GM21737 (cell line): Measurements from ENCODE around the gene OR2F1.

ENCODE experiments used
- ATAC-seq: cut with Tn5 transposase; IDR thresholded peaks from one replicate; pipeline ENCODE4 v1.9.1; 2021; ENCODE audit warnings: mild to moderate bottlenecking, moderate library complexity; ENCODE audit not compliant: unreplicated experiment

The OR2F1 gene, protein sequence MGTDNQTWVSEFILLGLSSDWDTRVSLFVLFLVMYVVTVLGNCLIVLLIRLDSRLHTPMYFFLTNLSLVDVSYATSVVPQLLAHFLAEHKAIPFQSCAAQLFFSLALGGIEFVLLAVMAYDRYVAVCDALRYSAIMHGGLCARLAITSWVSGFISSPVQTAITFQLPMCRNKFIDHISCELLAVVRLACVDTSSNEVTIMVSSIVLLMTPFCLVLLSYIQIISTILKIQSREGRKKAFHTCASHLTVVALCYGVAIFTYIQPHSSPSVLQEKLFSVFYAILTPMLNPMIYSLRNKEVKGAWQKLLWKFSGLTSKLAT

DNA sequence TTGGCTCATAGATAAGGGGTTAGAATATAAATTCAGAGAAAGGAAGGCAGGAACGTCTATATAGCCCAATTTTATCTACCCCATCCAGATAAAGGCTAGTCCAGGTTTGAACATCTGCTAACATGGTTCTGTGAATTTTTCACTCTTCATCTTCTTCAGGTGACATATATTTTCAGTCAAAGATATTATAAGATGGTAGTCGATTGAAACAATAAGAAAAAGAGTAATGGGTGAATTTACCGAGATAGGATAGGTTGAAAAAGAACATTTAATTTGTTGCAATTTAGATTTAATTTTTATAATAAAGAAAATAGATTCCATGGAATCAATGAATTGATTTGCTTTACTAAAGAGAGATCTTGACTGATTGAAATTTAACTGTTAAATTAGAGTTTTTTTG is at the start of gene OR2F1:
OR2F1 (plus strand) TSS at position 301 of the 400 bp plus-strand sequence. CDS start 5,127 bp downstream, outside the sequence.
- ATAC-seq: no peak

DNA sequence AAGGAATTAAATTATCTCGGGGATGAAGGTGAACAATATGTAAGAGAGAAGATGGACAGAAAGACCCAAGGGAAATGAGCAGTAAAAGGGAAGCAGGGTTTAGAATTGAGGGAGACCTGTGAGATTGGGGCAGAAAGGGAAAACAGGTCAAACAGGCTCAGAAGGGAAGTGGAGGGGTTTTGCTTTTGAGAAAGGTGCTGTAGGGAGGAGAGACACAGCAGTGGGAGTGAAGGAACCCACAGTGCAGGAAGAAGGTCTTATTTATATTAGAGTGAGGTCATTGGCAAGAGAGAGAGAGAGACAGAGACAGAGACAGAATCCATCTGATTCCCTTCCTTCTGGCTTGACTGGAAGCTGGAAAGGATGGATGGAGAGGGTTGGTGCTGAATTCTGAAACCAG is 49.1 kb upstream of the OR2F1 start:
- no peak for ATAC-seq

GRCh38 chr7:143906151-143906550 is 48.5 kb upstream of the OR2F1 start:
- ATAC-seq: no peak

DNA sequence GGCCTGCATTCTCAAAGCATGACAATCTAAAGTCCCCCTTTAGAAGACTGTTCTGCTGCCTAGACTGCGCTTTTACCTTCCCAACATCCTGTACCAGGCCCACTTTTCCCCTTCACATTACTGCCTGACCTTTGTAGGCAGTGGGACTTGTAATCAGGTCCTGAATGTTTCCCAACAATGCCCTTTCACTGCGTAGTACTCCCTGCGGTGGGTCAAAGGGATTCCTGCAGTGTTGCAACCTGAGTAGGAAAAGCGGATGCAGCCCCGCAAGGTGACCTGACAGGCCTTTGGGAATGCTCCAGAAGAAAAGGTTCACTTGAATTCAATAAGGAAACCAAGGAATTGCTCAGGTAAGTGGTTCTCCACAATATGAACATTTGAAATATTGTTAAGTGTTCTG is 47.7 kb upstream of the OR2F1 start:
- no peak for ATAC-seq

DNA sequence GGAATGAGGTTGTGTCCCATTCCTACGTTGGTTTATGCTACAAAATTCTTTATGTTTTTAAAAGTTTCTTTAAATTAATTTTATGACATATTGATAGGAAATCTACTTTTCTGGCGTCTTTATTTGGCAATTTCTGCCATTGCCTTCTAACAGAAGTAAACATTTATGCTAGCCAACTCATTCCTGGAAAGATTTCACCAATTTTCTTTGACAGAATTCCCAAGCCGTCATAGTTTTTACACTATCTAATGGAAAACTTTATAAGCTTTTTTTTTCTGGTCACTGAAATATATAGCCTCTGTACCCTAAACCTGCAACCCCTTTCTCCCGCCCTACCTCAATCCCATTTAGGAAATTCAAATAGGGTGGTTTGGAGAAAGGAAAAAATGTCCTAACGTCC is 46.5 kb upstream of the OR2F1 start:
- ATAC-seq: no peak

GRCh38 chr7:143909863-143910262 is 44.8 kb upstream of the OR2F1 start:
- ATAC-seq: no peak

DNA sequence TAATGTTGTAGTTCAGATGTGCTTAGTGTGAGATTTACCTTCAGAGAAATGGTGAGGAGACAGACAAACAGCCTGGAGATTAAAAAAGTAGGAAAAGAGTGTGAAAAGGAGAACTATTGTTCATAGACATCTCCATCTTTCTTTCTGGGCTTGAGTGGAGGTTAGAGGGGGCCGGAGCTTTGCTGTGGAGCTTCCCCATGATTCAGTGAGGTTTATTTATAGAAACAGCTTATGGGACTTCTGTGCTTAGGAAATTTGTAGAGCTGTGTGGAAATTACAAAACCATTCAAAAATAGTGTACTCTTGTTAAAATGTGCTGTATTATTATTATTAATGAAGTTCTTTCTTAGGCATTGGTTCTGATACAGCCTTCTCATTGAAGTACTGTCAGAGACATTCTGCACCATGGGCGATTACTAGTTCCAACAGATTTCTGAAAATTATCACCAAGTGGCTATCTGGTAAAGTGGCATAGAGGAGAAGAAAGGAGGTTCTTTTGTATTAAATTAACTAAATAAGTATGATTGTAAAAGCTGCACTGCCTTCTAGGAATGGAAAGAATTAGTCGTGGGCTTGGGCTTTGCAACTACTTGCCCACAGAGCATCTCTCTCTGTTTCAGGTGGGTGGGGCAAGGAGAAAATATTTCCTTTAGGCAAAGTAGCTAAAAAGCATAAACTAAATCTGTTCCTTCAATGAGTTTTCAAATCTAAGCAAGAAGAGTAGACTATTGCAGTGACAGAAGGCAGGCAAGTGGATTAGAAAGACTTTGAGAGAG is 44.0 kb upstream of the OR2F1 start:
- ATAC-seq: no peak

DNA sequence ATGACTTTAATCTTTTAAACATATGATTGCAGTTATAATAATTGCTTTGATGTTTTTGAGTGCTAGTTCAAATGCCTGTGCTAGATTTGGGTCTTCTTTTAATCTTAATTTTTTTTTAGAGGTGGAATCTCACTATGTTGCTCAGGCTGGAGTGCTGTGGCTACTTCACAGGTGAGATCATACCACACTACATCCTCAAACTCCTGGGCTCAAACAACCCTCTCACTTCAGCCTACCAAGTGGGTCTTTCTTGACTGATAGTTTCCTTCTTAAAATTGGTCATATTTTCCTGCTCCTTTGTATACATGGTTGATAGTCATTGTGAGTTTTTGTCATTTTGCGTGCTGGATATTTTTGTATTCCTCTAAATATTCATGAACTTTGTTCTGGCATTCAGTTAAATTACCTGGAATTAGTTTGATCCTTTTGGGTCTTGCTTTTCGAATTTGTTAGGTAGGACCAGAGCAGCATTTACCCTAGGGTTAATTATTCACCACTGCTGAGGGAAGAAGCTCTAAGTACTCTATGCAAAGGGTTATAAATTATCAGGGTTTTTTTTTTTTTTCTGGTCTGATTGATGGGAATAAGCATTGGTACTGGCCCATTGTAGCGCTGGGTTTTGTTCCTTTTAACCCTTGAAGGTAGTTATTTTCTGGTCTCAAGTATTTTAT is 40.6 kb upstream of the OR2F1 start:
- no peak for ATAC-seq

- ATAC-seq: no peak
Observed at GRCh38 chr7:143914938-143915652, 39.5 kb upstream of the OR2F1 start.

DNA sequence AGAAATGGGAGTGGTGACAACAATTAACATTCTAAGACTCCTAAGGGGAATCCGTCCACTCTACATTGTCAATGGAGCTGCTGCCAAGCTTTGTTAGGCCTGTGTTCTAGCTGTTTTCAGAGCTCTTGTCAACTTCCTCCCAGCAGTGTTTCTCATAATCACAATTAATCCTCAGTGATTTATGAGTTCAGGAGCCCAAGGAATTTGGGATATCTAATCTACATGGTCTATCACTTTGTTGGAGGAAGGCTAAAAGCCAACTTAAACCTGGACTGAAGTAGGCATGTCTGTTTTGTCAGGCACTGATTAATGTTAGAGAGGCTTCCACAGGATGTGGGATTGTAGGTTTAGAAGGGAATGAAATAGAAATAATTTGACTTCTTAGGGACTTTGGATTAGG is 29.8 kb upstream of the OR2F1 start:
- no peak for ATAC-seq

- no peak for ATAC-seq
Observed at GRCh38 chr7:143929224-143929920, 25.3 kb upstream of the OR2F1 start.

DNA sequence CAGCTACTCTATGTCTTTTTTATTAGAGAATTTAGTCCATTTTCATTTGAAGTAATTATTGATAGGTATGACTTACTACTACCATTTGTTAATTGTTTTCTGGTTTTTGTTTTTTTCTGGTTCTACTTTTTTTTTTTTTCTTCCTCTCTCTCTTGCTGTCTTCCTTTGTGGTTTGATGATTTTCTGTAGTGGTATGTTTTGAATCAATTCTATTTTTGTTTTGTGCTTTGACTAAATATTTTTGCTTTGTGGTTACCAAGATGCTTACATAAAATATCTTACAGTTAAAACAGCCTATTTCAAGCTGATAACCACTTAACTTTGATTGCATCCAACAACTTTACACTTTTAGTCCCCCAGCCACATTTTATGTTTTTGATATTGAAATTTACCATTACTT is 22.9 kb upstream of the OR2F1 start:
- ATAC-seq: no peak

DNA sequence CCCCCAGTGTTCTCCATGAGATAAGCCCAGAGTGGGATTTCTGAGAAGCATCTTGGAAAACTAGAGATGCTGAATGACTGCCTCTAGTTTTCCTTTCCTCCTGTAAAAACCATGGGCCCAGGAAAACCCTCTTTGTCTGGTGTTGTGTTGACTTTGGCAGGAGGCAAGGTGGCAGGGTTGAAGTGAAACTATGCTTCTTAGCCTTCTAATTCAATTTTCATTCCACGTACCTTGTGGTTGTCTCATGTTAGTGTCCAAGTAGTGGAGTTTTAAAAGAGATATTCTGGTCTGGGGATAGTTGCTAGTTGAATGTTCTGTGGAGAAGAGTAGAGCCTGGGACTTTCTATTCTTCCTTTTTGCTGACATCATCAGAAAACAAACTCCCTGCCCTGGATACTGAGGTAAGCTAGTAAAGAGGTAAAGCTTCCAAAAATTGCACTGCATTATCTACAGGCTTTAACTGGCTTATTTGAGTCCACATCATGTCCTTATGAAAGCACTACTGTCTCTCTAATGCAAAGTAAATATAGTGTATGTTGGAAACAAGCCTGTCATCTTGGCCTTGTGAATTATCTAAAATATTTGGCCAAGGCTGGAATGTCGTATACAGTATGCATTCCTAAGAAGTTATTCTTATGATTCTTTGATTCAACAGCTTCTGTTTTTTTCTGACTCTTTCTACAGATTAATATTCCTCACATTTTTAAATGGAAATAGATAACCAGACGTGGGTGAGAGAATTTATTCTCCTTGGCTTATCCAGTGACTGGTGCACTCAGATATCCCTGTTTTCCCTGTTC is 19.9 kb upstream of the OR2F1 start, which contains the start of gene OR2F2:
OR2F2 (plus strand) TSS at position 708 of the 800 bp plus-strand sequence; CDS start at position 708, 0 bp downstream.
- ATAC-seq: no peak

DNA sequence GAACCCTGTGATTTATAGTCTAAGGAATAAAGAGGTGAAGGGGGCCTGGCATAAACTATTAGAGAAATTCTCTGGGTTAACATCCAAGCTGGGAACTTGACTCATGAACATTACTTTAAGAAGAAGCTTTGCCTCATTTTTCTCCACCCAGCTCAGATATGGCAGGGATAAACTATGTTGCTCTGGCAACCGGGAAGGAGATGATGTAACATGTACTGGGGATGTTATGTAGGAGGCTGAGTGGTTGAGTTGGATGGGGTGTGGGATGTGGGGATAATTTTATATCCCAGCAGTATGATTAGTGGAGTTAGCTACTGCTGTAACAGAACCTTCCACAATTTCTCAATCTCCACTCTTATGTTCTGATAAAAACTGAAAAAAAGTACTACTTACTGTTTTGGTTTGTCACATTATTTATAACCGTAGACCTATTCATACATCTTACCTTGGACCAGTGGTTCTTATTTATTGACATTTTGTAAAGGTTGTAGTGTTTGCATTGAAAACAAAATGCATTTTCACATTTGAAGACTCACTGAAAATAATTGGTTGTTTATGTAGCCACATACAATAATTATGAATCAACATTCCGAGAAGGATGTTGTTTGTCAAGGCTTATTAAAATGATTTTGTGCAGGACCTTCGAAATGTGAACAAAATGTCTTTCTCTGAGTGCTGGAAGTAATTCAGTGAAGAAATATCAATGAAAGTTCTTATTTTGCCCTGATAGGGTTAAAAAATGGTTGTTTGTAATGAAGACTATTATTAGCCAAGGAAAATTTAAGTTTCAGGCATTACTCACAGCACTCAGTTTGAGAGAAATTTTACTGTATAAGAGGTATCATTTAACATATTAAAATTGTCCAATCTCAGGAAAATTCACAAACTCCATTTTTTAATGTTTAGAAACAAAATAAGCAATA is 18.3 kb upstream of the OR2F1 start:
- ATAC-seq: no peak

DNA sequence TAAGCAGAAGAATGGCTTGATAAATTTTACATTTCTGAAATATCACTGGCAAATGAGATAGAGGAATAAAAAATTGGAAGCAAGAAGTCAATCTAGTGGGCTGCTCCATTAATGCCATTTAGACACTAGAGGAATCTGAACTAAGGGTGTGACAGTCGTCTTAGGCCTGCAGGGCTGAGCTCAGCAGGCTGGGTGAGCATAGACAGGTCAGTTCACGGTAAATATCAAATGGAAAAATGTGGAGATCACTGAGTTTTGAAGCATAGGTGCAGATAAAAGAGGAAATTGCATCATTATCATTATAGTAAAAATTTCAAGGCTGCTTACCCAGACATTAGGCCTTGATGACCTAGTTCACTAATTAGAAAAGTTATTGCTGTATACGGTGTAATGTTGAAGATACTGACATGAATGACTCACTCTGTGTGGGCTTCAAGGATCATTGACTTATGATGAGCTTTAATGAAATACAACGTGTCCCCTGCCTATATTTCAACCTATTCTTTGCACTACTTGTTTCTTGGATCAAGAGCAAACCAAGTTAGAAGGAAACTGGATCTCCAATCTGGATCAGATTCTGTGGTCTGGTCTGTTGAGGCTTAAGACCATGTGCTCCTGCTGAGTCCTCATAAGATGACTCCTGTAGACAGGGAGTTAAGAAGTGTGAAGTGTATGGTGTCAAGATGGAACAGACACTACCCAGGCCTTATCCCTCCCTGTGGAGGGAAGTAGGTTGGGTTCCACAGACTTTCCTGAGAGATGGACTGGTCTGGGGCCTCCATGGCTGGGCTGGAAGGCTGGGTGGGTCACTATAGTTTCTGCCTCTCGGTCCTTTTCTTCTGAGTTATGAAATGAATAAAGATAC is 16.0 kb upstream of the OR2F1 start:
- ATAC-seq: no peak

GRCh38 chr7:143945423-143945822 is 9.2 kb upstream of the OR2F1 start:
- no peak for ATAC-seq

- ATAC-seq: no peak
Observed at GRCh38 chr7:143947111-143947510, 7.5 kb upstream of the OR2F1 start.

DNA sequence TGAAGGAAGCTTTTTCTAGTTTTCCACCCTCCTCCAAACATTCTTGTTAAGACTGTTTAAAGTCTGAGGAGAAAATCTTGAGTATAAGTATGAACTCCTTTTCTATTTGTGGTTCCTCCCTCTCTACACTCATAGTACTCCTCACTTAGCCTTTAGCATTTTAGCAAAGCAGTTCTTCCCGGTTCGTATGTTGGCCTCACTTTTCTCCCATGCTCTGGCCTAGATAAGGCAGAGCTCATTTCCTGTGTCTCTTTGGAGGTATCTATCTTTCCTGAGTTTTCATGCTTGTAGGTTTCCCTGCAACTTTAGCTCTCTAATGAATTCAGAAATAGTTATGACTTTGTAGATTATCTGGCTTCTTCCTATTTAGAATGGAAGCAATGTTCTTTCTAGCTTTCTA is 5.9 kb upstream of the OR2F1 start:
- ATAC-seq: no peak
